Osteocyte (in vitro differentiated cells): Measurements from ENCODE around the gene PDZRN4. TPM values are rescaled to one million over a fixed set of nuclear protein-coding genes. Genes with fewer than 3 reads are reported as not detected.
"Not testable (repeated sequence)": the region's sequence is repeated elsewhere in the genome, so short reads cannot be mapped to it uniquely, and the experiment has no call there.

ENCODE experiments used
- DNase-seq: peaks from one replicate; pipeline ENCODE4 v3.0.0; 2021; ENCODE audit warnings: mixed read lengths; ENCODE audit not compliant: unreplicated experiment; ENCODE audit errors: extremely low spot score
- H3K27ac Mint-ChIP-seq: one replicate; pipeline ENCODE4 v1.8.0; 2021; ENCODE audit warnings: mild to moderate bottlenecking, mixed read lengths; ENCODE audit not compliant: unreplicated experiment
- H3K27me3 Mint-ChIP-seq: one replicate; pipeline ENCODE4 v1.8.0; 2021; ENCODE audit warnings: mixed read lengths; ENCODE audit not compliant: unreplicated experiment
- H3K36me3 Mint-ChIP-seq: one replicate; pipeline ENCODE4 v1.8.0; 2021; ENCODE audit warnings: mixed read lengths; ENCODE audit not compliant: unreplicated experiment
- H3K4me1 Mint-ChIP-seq: one replicate; pipeline ENCODE4 v1.8.0; 2021; ENCODE audit warnings: mixed read lengths; ENCODE audit not compliant: unreplicated experiment
- H3K4me3 Mint-ChIP-seq: one replicate; pipeline ENCODE4 v1.8.0; 2021; ENCODE audit warnings: mild to moderate bottlenecking, moderate library complexity, mixed read lengths; ENCODE audit not compliant: unreplicated experiment
- H3K9me3 Mint-ChIP-seq: one replicate; pipeline ENCODE4 v1.8.0; 2021; ENCODE audit warnings: mixed read lengths; ENCODE audit not compliant: unreplicated experiment
- CTCF ChIP-seq: fragments of 200-600 bp; sonication (generic); IDR thresholded peaks from 2 replicates; pipeline ENCODE4 v1.5.0; 2021; ENCODE audit warnings: antibody characterized with exemption, mild to moderate bottlenecking, moderate library complexity
- total RNA-seq: library from RNA; stranded (reverse); gene quantifications from 2 replicates; pipeline ENCODE4 v1.2.1, GENCODE V29; 2021

PDZRN4 gene
- total RNA-seq, 1 donor from 2014 or later = not detected

DNA sequence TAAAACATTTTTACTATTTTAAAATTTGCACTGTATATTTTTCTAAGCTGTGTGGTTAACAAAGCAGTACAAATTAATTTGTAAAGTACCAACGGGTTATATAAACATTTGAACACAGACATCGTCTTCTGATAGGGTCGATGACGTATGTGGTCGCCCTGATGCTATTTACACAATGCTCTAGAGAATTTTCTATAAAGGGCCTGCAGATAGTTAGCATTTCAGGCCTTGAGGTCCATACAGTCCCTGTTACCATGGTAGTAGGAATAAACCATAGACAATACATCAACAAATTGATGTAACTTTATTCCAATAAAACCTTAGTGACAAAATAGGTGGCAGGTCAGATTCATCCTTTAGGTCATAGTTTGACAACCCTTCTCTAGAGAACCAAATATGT is 25.7 kb upstream of the PDZRN4 start:
- no peak overlapping the region for H3K27ac Mint-ChIP-seq
- no peak for TF ChIP-seq CTCF
- DNase-seq = no peak
- H3K9me3 Mint-ChIP-seq = no peaks in the 10 kb centered on the region
- no peak overlapping the region for H3K4me3 Mint-ChIP-seq
- no peaks in the 10 kb centered on the region for H3K27me3 Mint-ChIP-seq
- no peaks in the 10 kb centered on the region for H3K4me1 Mint-ChIP-seq
- H3K36me3 Mint-ChIP-seq = no peaks in the 10 kb centered on the region

DNA sequence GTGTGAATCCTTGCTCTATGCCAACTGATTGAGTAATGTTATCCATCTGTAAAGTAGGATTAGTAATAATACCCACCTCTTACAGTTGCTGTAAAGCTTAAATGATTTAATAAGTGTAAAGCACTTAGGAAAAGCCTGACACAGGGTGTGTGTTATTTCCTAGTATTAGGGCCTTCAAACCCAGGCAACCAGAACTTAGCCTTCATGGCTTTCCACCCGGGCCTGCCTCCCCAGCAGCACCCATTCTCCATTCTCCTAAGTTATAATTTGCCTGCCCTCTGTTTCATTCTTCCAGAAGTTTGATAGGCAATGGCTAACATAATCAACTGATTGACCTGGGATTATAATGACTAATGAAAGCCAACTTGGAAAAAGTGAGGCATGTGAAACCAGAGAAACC is 20.4 kb upstream of the PDZRN4 start:
- Mint-ChIP-seq H3K9me3 (no peaks in the 10 kb centered on the region), H3K4me3 (no peak overlapping the region), H3K36me3 (no peaks in the 10 kb centered on the region), H3K27ac (no peak overlapping the region), H3K27me3 (no peaks in the 10 kb centered on the region), H3K4me1 (no peaks in the 10 kb centered on the region)
- TF ChIP-seq CTCF = no peak
- no peak for DNase-seq

DNA sequence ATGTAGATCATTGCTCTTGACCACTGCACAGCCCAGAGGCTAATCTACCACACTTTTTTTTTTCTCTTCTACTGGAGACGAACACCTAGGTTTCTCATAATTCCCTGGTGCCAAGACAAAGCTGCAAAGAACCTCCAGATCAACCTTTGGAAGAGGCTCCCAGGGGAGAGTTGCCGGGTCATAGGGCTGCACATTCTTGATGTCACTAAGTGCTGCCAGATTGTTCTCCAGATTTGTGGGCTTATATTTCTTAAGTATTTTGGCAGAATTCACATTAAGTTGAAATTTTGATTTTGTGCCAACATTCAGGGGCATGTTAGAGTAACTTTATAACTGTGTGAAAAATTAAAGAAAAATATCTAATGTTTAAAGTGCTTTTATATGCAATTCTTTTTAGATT is 13.5 kb upstream of the PDZRN4 start:
- no peak for DNase-seq
- peaks cover 3% of the 10 kb centered on the region for H3K9me3 Mint-ChIP-seq
- no peaks in the 10 kb centered on the region for H3K36me3 Mint-ChIP-seq
- no peak overlapping the region for H3K27ac Mint-ChIP-seq
- no peak for TF ChIP-seq CTCF
- no peak overlapping the region for H3K4me3 Mint-ChIP-seq
- peaks cover 3% of the 10 kb centered on the region for H3K4me1 Mint-ChIP-seq
- H3K27me3 Mint-ChIP-seq = peaks cover 2% of the 10 kb centered on the region

DNA sequence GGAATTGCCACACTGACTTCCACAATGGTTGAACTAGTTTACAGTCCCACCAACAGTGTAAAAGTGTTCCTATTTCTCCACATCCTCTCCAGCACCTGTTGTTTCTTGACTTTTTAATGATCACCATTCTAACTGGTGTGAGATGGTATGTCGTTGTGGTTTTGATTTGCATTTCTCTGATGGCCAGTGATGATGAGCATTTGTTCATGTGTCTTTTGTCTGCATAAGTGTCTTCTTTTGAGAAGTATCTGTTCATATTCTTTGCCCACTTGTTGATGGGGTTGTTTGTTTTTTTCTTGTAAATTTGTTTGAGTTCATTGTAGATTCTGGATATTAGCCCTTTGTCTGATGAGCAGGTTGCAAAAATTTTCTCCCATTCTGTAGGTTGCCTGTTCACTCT is 8.6 kb upstream of the PDZRN4 start:
- H3K36me3 Mint-ChIP-seq, DNase-seq, H3K27ac Mint-ChIP-seq, H3K4me3 Mint-ChIP-seq, H3K27me3 Mint-ChIP-seq, H3K4me1 Mint-ChIP-seq, H3K9me3 Mint-ChIP-seq: not testable (repeated sequence)

DNA sequence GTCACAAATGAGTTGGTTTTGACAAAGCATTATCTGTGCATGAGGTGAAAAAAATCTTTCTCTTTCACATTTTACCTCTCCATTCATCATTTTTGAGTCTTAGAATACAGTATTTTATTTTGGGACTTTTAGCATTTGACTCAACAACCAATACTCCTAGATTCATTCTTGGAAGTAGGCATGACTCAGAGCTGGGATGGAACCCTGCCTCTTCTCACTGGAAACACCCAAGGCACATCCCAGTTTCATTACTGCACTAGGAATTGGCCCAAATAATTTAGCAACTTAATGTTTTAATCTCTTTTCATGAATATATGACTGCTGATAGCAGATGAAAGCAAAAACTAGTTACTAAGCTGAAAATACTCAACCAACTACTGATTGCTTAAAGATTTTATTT is 3.3 kb upstream of the PDZRN4 start:
- peaks cover 5% of the 10 kb centered on the region for H3K9me3 Mint-ChIP-seq

More for the DNA sequence above, 3.3 kb upstream of the PDZRN4 start:
- peaks cover 43% of the 10 kb centered on the region for H3K27me3 Mint-ChIP-seq
- no peak for TF ChIP-seq CTCF
- DNase-seq = no peak
- H3K4me3 Mint-ChIP-seq = no peak overlapping the region
- peaks cover 13% of the 10 kb centered on the region for H3K4me1 Mint-ChIP-seq
- H3K27ac Mint-ChIP-seq = no peak overlapping the region
- no peaks in the 10 kb centered on the region for H3K36me3 Mint-ChIP-seq
